ENCODE measurements around the gene GNAO1.

DNA sequence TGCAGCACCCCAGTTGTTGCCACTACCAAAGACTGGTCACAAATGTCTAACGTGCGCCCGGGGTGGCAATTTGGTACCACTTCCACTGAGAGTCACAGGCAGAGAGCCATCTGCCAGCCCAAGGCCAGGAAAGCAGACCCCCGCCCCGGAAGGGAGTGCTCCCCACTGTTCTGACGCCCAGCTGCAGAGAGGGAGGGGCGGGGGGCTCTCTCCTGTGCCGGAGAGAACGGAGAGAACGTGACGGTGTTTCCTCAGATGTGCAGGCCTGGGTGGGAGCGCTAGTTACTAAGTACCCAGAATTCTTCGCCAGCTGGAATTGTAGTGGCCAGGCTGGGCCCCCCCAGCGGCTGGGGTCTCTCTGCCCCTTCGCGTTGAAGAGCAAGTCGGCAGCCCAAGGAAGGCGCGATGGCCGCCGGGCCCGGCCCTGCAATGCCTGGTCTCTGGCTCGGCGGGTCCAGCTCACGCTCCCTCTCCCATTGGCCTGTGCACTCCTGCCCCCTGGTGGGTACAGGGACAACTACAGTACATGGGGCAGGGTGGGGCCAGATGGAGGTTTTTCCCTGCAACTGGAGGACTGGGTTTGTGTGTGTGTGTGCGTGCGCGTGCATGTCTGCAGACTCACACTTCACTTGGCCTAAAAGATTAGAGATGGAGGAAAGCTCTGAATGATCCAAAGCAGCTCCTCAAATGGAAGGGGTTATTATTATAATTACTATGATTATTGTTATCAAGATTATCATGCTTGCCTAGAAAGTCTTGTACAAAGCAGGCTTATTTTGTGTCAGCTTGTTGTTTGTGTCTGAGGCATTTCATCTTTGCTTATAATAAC is 126.9 kb downstream of the GNAO1 start:
- TF ChIP-seq, protein P1, sequence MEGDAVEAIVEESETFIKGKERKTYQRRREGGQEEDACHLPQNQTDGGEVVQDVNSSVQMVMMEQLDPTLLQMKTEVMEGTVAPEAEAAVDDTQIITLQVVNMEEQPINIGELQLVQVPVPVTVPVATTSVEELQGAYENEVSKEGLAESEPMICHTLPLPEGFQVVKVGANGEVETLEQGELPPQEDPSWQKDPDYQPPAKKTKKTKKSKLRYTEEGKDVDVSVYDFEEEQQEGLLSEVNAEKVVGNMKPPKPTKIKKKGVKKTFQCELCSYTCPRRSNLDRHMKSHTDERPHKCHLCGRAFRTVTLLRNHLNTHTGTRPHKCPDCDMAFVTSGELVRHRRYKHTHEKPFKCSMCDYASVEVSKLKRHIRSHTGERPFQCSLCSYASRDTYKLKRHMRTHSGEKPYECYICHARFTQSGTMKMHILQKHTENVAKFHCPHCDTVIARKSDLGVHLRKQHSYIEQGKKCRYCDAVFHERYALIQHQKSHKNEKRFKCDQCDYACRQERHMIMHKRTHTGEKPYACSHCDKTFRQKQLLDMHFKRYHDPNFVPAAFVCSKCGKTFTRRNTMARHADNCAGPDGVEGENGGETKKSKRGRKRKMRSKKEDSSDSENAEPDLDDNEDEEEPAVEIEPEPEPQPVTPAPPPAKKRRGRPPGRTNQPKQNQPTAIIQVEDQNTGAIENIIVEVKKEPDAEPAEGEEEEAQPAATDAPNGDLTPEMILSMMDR (conservative IDR thresholded peaks at IDR 0.05; ENCODE audit: low read depth, low read length) = peak; percentile 91
- no peak for TF ChIP-seq EZH2 (IDR thresholded peaks at IDR 0.05; ENCODE audit: borderline replicate concordance, low read depth, low read length, poor library complexity, severe bottlenecking)
